Activated CD8-positive, alpha-beta memory T cell treated with anti-CD3 and anti-CD28 coated beads for 24 hours (primary cell): Measurements from ENCODE around the gene ARHGEF37.

Experiments used
- DNase-seq: peaks from one replicate; pipeline ENCODE4 v3.0.0-alpha.2; 2020

ARHGEF37 gene

DNA sequence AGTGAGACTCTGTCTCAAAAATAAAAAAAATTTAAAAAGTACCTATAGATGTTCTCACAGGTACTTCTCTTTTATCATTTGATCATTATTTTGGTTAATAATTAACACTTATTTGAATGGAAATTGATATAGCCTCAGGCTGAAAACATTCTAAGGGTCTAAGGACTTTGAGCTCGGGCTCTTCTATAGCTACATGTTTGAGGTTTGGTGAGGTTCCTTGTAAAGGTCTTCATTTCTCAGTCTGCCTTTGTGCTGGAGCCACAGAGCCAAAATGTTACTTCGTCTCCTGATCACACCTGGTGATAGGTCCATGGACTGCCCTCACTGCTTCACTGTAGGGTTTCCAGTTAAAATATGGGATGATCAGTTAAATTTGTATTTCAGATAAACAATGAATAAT lies 22.6 kb downstream of the ARHGEF37 start:
- no peak for DNase-seq

DNA sequence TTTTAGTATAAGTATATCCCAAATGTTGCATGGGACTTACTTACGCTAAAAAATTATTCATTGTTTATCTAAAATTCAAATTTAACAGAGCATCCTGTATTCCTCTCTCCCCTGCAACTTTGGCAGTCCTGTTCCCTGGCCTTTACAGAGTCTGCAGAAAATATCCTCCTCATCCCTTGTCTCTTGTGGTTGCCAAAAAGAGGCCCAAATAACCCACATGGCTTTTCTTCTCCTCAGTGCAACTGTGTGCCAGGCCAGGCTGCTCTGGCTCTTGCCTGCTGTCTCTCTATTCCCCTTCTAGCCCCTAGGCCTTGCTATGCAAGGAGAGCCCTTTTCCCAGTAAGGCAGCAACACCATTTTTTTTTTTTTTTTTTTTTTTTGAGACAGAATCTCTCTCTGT lies 23.0 kb downstream of the ARHGEF37 start:
- DNase-seq: no peak

DNA sequence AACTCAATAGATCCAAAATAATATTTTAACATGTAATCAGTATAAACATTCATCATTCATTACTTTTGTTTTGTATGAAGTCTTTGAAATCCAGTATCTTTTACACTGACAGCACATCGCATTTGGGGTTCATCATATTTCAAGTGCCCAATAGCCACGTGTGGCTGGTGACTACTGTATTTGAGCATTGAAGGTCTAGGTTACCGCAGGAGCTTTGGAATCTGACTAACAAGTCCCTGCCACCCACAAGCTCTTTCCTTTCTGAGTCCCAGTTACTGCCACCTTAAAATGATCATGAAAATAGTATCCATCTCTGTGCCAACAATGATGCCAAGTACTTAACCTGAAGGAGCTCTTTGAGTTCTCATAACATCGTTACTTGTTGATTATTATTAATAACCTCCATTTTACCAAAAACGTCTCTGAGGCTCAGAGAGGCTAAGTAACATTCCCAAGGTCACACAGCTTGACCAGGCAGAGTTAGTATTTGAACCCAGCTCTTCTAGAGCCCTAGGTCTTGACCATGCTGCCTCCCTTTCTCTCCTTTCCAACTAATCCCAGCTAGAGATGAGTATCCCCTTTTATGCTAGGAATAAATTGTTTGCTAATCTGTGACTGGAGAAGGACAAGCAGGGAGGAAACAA lies 24.2 kb downstream of the ARHGEF37 start:
- no peak for DNase-seq

DNA sequence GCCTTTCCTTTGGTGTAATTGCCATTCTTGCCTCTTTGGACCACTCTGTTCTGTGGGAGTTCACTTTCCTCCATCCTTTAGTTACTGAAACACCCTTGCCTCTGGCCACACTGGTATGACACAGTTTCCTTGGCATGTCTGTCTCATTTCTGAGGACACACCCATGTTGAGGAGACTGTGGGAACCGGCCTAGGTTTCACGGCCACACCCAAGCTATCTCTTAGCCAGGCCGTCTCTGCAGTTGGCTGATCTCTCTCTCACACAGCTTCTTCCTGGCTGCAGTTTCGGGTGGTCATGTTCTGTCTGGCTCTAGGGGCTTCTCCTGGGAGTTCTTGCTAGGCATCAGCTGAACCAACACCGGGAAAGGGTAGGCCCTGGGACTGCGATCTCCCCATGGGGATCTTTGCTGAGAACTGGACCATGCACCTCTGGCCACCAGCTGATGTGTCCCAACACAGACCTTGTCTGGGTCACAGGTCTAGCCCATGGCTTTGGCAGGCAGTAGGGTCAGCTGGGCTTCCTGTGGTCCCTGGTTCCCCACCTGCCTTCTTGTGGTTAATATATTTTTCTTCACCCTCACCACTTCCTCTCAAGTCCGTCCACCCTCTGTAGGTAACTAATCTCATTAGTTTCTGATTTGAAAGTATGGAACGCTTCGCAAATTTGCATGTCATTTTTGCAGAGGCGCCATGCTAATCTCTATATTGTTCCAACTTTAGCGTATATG lies 24.9 kb downstream of the ARHGEF37 start:
- no peak for DNase-seq

DNA sequence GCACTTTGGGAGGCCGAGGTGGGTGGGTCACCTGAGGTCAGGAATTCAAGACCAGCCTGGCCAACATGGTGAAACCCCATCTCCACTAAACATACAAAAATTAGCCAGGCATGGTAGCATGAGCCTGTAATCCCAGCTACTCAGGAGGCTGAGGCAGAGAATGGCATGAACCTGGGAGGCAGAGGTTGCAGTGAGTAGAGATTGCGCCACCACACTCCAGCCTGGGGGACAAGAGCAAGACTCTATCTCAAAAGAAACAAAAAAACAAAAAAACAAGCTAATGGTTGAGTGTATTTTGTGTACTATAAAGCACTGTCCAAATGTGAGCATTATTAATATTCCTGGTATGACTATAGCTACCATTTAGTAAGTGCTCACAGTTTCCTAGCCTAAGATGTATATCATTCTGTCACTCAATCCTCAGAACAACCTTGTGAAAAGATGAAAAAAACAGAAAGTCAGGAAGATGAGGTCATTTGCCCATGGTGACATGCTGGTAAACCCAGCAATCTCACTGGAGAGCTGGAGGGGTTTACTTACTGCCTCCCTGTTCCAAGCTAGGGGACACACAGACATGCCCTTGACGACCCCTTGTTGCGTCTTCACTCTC lies 27.7 kb downstream of the ARHGEF37 start:
- DNase-seq: no peak

DNA sequence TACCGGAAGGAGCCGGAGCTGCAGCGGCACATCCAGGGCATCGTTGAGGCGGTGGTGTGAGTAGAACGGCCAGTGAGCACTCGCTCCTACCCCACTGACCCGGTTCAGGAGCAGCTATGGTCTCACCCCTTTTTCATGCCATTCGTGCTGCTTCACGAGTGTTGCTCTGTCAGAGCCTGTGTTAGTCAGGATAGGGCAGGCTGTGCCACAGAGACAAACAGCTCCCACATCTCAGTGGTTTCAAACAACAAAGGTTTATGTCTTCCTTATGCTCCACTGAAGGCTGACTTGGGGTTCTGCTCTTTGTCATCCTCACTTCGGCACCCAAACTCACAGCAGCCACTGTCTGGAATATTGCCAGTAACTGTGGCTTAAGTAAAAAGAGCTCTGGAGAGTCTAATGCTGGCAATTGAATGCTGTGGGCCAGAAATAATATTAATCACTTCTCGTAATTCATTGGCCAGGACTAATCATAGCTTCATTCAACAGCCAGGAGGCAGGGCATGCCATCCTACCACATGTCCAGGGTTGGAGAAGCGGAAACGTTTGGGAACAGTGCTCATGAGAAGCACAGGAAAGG lies 28.4 kb downstream of the ARHGEF37 start:
- DNase-seq: no peak

DNA sequence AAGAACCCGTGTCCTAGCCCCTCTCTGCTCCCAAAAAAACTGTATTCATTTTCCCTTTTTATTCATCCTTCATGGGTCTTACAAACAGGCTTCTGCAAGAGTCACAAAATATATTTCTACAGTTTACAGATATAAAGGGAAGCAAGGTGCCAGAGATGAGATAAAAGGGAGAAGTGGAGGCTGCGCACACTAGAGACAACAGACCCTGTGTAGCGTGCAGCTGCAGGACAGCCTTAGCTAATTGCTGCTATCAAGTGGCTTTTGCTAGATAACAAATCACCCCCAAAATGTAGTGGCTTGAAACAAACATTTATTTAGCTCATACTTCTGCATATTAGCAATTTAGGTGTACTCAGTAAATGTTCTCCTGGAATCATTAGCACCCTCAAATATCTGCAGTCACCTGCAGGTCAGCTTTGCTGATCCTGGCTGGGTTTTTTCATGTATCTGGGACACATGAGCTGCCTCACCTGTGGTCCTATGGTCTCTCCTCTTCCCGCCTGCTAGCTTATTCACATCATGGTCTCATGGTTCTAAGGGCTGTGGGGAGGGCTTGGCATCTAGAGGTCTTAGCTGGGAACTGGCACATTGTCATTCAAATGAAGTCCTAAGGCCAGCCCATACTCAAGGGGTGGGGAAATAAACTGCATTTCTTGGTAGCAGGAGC lies 29.4 kb downstream of the ARHGEF37 start:
- DNase-seq: no peak

DNA sequence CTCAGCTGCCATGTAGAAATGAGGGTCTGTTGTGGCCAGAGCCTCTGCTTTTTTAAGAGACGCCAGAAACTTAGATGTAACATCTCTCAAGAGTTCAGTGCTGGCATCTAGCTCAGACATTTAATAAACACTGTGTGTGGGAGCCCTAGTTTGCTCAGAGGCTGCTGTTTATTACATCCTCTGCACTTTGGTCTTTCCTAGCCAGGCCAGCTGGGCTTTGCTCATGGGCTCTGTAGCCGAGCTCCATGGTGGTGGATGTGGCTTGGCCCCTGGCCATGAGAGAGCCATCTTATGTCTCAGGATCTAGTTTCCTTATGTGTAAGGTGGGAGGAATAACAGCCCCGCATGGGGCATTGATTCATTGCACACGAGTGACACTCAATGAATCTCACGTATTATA lies 30.0 kb downstream of the ARHGEF37 start:
- no peak for DNase-seq

DNA sequence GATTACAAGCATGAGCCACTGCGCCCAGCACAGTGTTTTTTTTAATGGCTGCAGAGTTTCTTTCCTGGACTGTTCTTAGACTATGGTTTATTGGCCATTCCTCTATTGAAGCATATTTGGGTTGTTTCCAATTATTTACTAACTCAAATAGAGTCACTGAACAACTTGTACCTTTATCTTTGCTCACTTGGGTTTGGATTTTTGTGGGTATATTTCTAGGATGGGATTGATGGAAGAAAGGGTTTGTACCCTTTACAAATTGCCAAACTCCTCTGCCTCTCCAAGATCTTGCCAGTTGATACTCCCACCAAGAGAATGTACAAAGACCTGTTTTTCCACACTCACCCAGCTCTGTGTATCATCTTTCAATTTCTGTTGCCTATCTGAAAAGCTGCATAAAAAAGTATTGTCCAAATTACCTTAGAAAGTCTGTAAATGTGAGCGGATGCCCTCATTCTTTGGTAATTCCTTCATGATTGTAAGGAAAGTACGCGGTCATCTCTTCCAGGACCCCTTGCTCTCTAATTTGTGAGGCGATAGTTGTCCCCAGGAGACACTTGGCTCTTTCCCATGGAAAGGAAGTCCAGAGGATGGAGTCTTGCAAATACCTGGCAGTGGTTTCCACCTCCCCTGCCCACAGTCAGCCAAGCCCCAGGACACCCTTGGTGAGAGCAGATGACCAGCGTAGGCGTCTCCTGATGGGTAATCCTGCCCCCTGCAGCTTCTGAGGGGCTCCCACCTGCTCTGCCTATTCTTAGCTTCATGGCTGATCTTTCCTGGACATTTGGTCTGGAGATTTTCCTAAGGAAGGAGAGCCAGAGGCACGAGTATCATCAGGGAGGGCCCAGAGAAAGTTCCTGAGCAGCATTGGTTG lies 33.0 kb downstream of the ARHGEF37 start:
- DNase-seq: no peak

DNA sequence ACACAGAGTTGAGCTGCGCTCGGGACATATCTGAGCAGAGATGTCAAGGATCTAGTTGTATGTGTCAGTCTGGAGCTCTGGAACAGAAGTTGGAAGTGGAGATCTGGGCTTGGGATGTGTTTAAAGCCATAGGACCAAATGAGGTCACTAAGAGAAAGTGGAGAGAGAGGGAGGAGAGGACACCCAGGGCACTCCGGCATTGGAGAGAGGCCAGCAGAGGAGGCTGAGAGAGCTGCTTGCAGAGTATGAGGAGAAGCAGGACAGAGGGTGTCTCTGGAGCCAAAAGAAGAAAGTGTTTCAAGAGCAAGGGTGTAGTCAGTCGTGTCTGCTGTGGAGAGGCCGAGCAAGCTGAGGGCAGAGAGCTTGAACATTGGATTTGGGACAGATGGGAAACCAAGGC lies 34.7 kb downstream of the ARHGEF37 start:
- no peak for DNase-seq

DNA sequence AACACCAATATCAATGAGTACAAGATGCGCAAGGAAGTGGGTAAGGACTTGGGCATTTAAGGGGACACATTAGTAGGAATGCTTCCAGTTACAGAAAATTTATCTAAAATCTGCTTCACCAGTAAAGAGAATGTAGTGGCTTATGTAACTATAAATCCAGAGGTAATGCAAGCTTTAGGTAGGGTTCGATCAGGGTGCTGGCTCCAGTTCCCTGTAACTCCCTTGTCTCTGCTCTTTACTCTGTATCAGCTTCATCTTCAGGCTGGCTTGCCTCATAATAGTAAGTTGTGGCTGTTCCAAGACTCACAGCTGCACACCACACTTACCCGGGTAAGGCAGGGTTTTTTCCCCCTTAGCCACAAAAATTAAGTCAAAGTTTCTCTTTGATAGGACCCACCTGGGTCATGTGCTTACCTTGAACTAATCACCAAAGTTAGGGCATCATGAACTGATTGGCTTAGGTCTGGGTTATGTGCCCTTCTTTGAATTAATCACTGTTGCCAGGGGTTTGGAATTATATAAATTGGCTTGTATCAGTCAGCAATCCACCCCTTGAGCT lies 35.5 kb downstream of the ARHGEF37 start:
- DNase-seq: no peak

DNA sequence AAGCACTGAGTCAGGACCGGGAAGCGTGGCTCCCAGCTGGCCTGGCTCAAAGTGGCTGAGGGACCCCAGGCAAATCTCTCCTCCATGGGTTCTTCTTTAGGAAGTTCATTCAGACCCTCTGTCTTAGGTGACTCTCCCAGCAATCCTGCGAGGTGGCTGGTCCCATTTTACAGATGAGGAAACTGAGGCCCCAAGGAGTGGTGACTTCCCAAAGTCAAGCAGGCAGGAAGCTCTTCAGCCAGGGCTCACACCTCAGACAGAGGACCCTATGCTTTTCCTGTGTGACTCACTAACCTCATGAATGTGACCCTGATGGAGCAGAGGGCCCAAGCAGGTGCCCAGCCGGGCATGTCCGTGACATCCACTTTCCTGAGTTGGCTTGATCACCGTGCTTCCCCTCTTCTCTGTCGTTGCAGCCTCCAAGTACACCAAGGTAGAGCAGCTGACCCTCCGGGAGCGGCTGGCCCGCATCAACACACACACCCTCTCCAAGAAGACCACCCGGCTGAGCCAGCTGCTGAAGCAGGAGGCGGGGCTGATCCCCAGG lies 36.5 kb downstream of the ARHGEF37 start:
- DNase-seq: no peak

DNA sequence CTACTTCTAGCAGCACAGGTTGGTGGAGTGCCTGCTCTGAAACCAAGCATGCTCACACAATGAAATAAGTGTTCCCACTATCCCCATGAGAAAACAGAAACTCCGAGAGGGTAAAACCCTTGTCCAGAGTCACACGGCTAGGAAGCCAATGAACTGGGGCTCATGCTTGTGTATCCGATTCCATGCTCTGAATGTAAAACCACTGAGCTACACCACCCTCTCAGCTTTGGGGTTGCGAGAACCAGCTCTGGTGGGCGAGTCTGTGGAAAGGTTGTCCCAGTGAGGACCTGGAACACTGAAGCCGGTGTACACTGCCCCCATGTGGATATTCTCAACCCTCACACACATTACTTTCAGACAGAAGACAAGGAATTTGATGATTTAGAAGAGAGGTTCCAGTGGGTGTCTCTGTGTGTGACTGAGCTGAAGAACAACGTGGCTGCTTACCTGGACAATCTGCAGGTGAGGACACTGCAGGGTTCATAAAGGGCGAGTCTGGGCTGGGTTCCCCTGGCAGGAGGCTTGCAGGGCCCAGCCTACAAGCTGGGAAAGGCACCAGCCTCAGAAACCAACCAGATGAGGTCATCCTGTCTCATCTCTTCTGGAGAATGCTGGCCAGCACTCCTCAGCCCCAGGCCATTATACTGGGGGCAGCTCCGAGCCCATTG lies 37.4 kb downstream of the ARHGEF37 start:
- DNase-seq: no peak

DNA sequence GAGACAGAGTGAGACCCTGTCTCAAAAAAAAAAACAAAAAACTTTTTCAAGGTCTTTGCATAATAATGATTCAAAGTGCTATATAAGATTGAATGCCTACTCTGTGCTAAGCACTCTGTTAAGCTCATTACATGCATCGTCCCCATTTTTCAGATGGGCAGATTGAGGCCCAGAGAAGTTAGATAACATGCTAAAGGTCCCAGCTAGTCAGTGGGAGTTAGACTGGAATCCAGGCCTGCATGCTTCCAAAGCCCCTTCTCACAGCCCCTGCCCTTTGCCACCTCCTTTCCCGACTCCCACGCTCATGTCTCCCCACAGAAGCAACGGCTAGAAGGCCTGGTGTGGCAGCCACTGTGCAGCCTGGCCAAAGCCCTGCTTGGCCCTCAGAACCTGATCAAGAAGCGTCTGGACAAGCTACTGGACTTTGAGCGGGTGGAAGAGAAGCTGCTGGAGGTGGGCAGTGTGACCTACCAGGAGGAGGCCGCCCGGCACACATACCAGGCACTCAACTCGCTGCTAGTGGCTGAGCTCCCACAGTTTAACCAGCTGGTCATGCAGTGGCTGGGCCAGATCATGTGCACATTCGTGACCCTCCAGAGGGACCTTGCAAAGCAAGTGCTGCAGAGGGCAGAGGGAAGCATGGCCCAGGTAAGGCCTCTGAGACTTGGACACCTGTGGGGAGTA lies 40.3 kb downstream of the ARHGEF37 start:
- DNase-seq: no peak

DNA sequence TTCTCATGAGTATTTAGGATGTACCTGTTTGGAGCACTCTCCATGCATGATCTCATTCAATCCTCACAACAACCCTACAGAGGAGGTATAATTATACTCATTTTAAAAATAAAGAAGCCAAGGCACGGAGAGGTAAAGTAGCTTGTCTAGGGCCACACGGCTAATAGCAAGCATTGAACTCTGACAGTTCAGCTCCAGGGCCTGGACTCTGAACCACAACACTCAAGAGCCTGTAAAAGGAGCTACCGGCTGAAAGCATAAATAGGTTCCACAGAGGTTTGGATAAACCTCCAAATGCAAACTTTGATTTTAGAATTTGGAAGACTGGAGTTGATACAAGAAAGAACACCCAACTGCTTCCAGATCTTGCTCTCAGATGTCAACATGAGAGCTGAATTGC lies 41.2 kb downstream of the ARHGEF37 start:
- DNase-seq: no peak

DNA sequence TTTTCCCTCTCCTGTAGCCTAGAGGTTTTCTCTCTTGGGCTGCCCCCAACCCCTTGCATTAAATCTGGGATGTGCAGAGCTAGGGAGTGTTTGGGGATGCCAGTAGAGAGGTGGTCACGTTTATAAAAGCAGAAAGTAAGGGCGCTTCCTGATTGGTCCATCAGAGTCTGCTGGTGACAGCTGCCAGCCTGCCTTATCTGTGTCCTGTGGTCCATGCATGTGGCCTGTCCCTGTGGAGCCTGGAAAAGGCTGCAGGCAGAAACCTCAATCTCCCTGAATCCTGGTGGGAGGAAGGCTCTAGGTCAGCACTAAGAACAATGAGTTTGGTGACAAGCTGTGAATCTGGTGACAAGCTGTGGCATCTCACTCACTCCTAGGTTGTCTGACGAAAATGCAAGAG lies 42.2 kb downstream of the ARHGEF37 start:
- DNase-seq: no peak

DNA sequence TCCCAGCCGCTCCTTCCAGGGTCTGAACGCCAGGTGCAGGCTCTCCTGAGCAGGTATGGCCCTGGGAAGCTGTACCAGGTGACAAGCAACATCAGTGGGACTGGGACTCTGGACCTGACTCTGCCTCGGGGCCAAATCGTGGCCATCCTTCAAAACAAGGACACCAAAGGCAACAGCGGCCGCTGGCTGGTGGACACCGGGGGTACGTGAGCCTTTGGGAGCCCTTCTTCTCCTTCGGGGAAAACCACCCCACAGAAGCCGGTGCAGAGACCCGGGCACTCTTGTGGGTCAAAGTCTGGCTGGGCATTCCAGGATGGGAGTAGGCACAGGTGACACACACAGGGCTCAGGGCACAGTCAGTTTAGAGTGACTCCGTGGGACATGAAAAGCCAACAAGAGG lies 45.8 kb downstream of the ARHGEF37 start:
- DNase-seq: no peak

DNA sequence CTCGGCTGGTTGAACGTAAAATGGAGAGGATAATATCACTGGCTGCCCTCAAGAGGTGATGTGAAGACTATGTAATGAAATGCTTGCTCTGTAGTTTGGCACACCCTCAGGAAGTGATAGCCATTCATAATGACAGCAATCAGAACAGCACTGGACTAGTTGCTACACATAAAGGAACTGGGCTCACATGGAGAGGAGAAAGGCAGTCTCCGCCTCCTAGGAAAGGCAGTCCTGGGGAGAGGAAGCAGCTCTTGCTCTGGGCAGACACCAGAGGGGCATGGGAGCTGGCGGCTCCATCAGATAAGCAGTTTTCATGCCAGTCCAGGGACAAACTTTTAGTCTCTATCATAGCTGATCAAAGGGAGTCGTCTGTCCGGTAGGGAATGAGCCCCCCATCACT lies 46.9 kb downstream of the ARHGEF37 start:
- no peak for DNase-seq

DNA sequence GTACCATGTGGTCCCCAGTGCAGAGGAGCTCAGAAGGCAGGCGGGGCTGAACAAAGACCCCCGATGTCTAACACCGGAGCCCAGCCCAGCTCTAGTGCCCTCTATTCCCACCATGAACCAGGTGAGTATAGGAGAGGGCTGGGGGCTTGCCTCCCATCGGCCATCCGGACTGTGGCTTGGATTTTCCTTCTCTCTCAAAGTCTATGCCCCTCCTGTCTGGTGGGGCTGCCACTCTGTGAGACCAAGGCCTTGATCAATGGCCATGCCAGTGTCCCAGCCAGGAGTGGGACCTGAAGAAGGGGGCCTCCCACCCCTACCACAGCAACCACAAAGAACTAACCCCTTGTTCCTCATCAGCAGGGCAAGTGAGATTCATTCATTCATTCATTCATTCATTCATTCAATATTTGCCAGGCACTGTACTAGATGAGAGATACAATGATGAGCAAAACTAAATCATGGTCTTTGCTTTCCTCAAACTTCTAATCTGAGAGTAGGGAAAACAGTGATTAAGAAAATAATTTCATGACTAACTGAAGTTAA lies 47.6 kb downstream of the ARHGEF37 start:
- no peak for DNase-seq

DNA sequence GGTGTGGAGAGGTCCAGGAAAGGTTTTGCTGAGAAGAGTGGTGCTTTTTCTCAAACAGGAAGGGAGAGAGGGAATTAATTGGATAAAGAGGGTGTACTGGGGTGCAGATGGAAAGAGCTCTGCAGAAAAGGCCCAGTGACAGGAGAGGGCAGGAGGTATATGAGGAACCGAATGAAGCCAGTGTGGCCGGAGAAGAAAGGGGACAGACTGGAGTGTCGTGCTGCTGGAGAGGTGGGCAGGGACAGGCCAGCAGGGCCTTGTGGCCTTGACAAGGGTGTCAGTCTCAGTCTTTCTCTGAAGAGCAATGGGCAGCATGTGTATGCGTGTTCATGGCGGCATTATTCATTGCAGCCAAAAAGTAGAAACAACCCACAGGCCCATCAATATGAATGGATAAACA lies 48.1 kb downstream of the ARHGEF37 start:
- no peak for DNase-seq
